Kidney glomerular epithelial cell (primary cell): ENCODE data around the gene VPS11.
"Not testable (repeated sequence)": the region's sequence is repeated elsewhere in the genome, so short reads cannot be mapped to it uniquely, and the experiment has no call there.

Experiments used
- DNase-seq: peaks from one replicate; lab custom pipeline; 2025; lab: John Stamatoyannopoulos, UW

The VPS11 gene

DNA sequence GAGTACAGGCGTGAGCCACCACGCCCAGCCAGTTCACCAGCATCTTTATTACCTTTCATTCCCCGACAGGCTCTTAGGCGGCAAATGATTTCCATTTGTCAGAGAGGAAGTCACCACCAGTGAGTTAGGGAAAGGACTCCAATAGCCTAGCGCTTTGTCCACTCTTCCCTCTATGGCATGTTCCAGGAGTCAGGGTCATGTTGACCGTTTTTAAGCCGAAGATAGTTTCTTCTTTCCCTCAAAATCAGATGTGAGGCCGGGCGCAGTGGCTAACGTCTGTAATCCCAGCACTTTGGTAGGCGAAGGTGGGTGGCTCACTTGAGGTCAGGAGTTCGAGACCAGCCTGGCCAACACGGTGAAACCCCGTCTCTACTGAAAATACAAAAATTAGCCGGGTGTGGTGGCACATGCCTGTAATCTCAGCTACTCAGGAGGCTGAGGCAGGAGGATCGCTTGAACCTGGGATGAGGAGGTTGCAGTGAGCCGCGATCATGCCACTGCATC lies 35.6 kb downstream of the VPS11 start:
- DNase-seq = not testable (repeated sequence)

DNA sequence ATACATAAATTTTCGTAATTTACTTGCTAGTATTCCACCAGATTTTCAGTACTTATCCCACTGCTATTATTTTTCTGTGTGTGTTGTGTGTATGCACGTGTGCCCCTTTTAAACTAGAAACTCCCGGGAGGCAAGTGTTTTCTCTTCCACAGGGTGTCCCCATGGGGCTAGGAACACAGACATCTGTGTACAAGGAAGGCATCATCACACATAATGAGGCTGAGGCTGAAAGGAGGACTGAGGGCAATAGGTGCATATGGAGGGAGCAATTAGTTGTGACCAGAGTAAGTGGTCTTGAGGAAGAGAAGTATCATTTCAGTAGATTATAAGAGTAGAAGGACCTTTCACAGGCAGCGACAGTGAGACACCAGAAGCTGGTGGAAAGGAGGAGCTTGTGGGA lies 36.2 kb downstream of the VPS11 start:
- no peak for DNase-seq

DNA sequence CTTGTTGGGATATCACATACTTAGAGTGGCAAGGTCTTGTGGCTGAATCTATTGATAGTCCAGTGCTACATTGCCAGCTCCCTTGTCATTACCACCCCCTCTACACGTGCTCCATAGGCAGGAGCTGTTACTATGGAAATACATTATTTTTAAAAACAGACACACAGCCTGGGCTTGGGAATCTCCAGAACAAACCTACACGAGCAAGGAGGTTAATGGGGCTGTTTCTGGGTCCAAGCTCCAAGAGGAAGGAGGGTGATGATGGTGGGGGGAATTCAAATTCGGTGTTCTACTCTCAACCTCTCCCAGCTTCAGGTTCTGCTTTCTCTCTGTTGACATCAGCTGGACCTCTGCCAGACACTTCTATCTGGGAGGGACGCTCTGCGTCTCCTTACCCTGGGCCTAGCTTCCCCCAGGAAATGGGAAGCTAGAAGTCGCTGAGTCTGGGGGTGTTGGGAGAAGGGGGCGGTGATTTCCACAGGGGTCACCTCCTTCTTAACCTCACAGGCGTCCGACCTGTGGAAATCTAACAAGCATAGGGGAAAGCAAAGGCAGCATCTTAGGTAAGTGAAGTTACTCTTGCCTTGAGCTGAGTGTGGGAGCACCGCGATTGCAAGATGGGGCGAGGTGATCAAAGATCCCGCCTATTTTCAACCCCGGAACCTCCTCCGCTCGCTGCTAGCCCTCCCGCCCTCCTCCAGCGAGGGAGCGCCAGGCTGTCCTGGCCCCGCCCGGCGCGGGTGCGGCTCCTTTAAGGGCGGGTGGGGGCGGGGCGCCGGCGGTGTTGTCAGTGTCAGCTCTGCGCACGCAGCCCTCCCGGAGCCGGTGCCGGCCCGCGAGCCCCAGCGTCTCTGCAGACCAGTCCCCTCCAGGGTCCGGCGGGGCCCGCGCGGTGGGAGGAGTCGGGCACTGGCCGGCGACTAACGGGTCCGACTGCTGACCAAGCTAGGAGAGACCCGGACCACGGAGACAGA lies 39.2 kb downstream of the VPS11 start, which contains the start of gene C2CD2L:
Gene C2CD2L (plus strand): TSS at position 781 of the 974 bp plus-strand sequence. CDS start 398 bp downstream, outside the sequence.
- peak; percentile 80 for DNase-seq

DNA sequence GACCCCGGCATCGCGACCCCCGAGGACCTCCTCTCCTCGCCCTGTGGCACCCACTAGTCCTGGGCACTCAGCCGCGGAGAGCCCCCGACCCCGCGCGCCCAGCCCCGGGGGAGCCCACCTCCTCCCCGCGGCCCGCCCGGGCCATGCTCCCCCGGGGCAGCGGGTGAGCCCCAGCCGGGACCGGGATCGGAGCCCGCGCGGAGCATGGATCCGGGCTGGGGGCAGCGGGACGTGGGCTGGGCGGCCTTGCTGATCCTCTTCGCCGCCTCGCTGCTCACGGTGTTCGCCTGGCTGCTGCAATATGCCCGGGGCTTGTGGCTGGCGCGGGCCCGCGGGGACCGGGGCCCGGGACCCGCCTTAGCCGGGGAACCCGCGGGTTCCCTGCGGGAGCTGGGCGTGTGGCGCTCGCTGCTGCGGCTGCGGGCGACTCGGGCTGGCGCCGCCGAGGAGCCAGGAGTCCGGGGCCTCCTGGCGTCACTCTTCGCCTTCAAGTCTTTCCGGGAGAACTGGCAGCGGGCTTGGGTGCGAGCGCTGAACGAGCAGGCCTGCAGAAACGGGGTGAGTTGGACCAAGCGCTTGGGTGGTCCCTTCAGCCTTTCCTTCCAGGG lies 40.0 kb downstream of the VPS11 start:
- DNase-seq = no peak

DNA sequence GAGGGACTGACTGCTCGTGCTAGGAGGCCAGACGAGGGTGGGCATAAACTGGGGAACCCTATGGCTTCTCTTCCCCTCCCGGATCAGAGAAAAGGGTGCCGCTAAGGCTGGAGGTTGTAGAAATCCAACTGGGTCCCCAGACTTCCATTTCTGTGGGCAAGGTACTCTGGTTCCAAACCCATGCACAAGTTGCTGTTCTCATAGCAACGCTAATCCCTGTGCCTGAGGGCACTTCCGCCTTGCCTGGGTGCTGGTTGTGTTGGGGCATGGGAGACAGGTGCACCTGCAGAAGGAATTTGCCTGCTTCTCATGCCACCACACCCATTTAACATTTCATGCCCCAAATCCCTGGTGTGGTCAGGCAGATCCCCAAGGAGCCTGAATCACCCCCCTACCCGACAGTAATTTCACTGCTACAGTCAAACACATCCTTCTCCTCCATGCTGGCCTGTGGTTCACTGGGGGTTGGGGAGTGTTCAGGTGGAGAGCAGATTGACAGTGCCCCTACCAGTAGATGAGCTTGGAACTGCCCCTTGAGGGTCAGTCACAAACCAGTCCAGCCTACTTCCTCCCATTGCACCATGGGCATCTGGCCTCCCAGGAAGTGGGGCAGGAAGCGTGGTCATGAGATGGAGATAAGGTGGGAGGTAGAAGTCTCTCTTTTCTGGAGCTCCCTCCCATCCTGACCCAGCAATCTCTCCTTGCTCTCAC lies 40.7 kb downstream of the VPS11 start:
- DNase-seq = no peak

DNA sequence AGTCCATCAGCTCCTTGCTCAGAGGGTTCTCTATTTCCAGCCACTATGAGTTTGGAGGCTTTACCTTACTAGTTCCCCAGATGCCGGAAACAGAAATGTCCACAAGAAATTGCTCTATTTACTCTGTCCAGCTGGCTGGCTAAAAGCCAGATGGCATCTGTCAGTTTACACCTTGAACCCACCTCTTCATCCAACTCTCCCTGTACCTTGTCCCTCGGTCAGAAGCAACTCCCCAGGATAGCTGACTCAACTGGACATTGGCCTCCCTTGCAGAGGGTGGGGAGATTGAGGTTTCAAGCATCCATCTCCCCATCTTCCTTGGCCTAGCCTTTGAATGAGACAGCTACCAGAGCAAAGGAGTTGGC lies 41.2 kb downstream of the VPS11 start:
- no peak for DNase-seq

DNA sequence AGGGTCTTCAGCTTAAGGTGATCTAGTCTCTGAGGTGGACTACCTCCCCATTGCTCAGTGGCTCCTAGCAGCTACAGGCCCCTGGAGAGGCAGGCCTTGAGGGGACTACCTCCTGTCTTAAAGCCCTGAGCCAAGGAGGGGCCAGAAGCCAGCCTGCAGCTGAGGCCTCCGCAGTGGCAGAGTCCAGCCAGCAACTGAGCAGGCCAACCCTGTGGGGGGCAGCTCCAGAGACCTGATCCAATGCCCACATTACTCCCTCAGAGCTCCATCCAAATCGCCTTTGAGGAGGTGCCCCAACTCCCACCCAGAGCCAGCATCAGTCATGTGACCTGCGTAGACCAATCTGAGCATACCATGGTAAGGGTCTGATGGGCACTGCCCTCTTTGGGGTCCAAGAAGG lies 42.2 kb downstream of the VPS11 start:
- DNase-seq = no peak

DNA sequence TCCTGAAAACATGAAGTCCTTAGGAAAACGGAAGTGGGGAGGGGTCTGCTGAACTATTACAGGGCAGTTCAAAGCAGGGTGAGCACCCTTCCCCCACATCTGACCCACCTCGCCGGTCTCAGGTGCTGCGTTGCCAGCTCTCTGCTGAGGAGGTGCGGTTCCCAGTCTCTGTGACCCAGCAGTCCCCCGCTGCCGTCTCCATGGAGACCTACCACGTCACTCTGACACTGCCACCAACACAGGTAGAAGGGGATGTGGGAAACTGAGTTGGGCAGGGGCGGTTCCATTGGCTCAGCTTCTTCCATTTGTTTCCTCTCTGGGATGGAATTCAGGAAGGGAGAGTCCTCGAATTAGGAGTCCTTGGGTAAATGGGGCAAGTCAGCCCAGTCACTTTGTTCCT lies 42.8 kb downstream of the VPS11 start:
- DNase-seq = no peak

DNA sequence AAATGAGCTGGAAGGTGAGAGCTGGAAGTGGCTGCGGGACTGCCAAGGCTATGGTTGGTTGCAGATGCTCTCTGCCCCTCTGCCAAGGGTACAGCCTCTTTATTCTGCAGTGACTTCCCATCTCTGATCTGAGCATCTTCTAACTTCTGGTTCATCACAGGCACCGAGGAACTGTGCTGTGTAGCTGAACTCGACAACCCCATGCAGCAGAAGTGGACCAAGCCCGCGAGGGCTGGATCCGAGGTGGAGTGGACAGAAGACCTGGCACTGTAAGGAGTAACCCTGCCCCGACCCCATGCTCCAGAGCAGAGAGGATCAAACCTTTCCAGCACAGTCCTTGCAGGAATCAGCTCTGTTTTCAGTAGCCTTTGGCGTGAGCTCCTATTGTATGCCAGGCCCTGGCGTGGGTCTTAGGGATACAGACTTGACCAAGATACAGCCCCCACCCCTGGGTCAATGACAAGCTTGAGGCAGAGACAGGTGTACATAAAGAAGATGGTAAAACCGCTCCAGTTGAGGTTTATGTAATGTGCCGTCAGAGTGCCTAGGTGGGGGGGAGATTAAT lies 43.8 kb downstream of the VPS11 start:
- DNase-seq = no peak

DNA sequence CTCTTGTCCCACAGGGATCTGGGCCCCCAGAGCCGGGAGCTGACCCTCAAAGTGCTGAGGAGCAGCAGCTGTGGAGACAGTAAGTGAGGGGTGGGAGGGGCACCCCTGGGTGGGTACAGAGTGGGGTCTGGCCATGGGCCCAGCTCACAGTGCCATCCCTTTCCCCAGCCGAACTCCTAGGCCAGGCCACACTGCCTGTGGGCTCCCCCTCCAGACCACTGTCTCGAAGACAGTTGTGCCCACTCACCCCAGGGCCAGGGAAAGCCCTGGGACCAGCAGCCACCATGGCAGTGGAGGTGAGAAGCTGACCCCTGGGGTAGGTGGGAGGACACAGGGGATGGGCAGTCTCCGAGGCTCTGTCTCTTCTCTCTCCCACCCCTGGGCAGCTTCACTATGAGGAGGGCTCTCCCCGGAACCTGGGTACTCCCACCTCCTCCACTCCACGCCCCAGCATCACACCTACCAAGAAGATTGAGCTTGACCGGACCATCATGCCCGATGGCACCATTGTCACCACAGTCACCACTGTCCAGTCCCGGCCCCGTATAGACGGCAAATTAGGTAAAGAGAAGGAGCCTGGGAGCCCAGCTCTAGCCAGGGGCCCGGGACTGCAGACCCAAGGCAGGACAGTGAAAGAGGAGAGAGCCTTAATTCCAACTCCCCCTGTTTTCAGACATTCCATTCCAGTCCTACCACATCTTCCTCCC lies 44.8 kb downstream of the VPS11 start:
- DNase-seq = no peak

DNA sequence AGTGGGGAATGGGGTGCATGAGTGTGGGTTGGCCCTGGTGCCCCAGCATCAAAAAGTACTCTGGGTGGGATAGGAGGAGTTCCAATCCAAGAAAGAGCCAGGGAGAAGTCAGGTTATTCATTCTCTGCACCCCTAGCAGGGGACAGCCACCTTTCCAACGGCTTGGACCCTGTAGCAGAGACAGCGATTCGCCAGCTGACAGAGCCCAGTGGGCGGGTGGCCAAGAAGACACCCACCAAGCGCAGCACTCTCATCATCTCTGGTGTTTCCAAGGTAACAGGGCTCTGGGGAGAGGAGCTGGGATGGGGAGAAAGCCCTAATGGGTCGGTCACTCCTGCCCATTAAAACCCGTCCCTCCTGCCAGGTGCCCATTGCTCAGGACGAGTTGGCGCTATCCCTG lies 46.1 kb downstream of the VPS11 start:
- no peak for DNase-seq

DNA sequence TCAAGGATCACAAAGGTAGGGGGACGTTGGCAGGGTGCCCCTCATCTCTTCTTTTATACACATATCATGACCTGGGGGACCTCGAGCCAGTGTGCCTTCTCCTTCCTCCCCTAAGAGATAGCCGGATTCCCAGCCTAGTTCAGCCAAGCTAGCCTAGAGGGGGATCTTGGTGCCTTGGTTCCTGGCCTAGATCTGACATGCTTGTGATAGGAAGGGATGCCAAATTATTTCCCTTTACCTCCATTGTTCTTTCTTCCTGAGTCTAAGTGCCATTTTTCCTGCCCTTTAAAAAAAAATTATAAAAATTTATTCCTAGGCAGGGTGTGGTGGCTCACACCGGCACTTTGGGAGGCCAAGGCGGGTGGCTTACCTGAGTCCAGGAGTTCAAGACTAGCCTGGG lies 46.7 kb downstream of the VPS11 start:
- DNase-seq = no peak

DNA sequence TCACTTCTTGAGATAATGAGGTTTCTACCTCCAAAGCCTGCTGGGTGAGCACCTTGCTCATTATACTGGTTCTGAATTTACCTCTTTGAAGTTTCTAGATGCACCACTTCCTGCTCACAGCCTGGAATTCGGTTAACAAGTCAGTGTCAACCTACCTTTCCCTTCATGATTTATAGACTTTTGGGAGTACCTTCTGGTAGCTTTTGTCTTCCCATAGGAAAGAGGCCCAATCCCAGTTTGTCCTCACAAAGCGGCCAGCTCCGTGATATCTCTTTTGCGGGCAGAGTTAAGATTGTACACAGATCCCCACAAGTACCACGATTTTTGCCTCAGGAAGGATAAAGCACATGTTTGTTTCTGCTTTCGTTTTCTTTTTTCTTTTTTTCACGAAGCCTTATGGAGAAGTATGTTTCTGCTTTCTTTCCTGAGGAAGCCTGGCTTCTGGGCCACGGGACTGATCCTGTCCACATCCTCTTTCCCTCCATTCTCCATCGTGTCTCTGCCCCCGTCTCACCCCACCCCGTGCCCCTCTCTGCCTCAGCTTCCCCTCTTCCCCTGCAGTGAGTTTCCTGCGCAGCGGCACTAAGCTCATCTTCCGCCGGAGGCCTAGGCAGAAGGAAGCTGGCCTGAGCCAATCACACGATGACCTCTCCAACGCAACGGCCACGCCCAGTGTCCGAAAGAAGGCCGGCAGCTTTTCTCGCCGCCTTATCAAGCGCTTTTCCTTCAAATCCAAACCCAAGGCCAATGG lies 48.0 kb downstream of the VPS11 start:
- no peak for DNase-seq

DNA sequence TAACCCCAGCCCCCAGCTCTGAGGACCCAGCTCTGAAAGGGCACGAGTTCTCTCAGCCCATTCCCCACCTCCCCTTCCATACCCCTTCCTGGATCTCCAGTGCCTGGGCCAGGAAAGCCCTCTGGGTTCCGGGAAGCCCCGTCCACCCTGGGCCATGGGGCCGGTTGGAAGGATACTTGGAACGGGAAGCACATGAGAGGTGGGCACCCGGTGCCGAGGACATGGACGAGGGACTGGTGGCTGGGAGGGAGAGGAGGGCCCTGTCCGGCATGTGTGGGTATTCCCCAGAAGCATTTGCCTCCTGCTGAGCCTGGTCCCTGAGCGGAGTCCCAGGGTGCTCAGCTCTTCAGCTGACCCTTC lies 48.6 kb downstream of the VPS11 start:
- no peak for DNase-seq

DNA sequence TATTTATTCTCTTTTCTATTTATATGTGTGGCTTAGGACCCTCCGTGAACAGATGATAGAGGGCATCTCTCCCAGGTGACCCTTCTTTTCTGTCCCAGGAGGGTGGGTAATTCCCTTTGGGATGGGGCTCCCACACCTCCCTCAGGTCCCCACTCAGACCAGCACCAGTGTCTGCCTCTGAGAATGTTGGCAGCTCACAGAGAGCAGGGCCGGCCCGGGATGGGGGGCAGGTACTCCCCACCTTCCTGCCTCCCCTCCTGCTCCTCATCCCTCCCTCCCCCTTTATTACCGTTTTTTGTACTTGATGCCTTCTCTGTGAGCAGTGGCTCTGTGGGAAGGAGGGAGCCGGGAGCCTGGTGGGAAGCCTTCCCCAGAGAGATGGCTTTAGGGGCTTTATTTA lies 49.0 kb downstream of the VPS11 start:
- DNase-seq = no peak

DNA sequence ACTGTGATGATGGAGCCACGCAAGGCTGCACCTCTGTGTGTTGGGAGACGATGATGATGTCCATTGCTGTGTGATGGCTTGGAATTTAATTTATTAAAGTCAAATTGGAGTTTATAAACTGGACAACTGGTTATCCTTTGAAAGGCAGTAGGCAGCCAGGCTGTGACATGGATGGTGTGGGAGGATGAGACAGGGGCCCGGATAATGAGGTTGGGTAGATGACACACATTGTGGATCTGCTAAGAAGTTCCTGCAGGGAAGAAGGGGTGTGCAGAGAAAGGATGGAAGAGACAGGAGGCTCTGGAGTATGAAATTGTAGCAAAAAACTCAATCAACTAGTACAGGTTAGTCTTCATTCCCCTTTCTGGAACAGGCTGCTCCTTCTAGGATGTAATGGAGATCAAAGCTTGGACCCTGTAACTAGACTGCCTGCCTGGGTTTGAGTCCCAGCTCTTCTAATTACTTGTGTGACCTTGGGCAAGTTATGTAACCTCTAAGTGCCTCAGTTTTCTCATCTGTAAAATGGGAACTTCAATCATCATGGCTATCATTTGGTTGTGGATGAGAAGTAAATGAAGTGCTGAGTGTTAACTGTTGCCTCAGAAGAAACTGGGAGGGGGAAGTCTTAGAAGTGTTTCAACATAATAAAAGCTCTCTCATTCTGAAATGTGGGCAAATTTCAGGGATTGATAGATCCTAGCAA lies 49.5 kb downstream of the VPS11 start:
- DNase-seq = no peak

DNA sequence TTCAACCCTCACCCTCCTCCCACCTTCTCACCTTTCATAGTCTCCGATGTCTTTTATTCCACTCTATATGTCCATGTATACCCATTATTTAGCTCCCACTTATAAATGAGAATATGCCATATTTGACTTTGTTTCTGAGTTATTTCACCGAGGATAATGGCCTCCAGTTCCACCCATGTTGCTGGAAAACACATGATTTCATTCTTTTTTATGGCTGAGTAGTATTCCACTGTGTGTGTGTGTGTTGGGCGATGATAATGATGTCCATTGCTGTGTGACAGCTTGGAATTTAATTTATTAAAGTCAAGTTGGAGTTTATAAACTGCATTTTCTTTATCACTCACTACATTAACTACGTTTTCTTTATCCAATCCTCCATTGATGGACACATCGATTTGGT lies 50.6 kb downstream of the VPS11 start:
- DNase-seq = no peak

DNA sequence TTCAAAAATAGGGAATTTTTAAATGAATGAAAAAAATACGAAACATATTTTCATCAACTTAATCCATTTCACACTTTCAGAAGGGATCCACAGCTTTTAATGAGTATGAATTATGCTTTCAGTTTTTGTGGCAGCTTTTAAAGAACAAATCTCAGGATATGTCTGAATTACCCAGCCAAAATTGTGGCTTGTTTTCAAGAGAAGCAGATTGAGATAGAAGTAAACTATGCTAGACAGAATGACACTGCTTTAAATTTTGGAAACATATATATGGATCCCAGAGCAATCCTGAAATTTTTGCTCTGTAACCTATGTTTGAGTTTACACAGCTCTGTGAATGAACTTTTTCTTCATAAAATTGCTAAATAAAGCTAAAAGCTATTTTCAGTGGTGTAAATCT lies 51.3 kb downstream of the VPS11 start:
- no peak for DNase-seq

DNA sequence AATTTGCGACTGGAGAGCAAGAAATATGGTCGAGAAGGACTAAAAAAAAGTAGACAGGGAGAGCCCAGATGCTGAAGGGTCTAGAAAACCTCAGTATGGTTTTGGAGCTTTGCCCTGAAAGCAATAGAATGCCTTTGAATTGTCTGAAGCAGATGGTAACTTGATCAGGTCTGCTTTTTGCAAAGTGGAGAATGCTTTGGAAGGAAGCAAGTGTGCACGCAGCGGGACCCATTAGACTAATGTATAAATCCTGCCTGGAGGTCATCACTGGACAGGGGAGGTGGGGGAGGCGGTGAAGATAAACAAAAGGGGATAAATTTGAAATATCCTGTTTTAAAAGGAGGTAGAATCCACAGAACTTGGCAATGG lies 53.0 kb downstream of the VPS11 start:
- no peak for DNase-seq

DNA sequence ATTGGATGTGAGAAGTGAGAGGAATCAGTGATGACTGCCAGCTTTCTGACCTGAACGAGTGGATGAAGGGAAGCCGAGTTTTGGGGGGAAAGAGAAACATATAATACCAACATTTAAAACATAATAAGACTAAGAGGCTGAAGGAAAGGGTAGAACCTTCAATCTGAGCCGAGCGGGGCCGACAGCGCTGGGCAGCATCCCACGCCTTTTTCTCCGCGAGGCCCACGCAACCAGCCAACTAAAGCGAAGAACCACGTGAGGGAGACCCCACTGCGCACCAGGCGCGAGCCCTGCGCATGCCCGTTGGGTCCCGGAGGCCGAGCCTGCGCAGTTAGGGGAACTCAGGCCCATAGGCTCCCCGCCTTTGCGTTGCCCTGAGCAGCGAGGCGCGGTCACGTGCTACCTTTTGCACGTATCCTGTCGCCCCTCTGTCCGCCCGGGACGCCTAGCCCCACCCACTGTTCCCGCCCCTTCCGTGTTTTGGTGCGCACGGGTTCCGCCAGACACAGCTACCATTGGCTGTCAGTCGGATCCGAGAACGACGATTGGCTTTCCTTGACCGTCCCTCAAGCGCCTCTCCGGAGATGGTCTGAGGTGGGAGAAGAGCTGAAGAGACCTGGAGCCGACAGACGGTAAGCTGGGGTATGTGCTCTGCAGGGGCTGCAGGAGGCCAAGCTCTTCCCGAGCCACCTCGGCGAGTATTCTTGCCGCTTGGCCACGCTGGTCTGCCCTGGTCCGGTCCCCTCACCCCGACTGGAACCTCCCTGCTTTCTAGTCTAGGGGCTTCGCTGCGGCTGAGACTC lies 53.6 kb downstream of the VPS11 start, which contains the start of gene HINFP:
Gene HINFP (plus strand): TSS at position 573 of the 803 bp plus-strand sequence. CDS start 5,365 bp downstream, outside the sequence.
- DNase-seq = peak; percentile 94
